GM21825 (cell line): ENCODE results near the gene UBXN10.

Source experiments
- ATAC-seq: cut with Tn5 transposase; IDR thresholded peaks from one replicate; pipeline ENCODE4 v1.9.1; 2021; ENCODE audit warnings: mild to moderate bottlenecking, moderate library complexity; ENCODE audit not compliant: unreplicated experiment

Gene UBXN10

DNA sequence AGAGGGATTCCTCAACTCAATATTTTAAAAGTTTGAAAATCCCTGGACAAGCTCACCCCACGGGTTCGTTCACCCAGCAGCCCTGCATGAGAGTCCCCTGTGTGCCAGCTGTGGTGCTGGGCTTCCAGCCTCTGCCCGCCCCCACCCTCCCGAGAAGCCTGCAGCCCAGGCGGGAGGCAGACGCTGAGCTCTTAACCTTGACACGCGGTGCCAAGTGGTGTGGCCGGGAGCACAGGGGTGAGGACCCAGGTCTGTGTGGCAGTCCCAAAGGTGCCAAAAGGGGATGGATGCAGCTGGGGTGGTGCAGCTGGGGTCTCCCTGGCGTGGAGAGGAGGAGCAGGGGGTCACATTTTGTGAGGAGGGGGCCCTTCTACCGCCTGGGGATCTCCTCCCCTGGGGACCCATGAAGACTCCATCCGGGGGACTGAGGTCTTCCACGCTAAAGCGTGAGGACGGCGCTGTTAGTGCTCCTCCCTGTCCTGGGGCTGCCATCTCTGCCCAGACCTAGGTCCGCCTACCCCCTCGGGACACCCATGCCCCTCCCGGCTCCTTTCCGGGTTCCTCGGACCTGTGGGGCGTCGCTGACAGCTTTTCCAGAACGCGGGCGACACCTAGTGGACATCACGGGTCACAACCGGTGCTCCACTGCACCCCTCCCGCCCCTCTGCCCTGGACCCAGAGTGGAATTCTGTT is 33.8 kb upstream of the UBXN10 start:
- ATAC-seq = peak; percentile 73

DNA sequence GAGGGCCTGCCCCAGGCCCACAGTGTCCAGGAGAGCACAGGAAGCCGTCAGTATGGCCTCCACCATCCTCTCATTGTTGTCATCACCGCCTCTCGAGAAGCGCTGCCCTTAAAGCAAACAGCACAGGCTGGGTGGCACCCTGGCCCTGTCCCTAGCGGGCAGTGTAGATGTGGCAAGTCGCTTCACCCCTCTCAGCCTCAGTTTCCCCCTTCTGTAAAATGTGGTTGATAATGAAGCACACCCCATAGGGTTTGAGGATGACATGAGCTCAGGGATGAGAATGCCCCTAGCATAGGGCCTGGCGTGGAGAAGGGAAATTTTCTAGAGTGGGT is 33.3 kb upstream of the UBXN10 start:
- no peak for ATAC-seq

DNA sequence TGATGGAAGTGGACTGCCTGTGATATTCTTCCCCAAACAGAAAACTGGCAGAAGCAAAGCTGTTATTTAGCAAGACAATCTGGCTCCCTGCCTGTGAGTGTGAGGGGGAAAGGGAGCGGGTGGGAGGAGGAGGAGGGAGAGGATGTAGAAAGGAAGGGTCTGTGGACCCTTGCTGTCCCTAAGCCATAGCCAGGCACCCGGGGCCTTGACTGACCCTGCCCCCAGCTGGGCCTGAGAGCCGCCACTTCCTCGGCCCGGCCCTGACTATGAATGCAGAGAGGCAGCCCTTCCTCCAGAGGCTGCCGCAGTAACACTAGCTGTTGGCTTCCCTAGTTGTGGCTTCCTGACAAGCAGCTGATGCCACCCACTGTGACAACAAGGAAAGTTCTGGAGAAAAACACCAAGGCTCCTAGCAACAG is 32.9 kb upstream of the UBXN10 start:
- no peak for ATAC-seq

DNA sequence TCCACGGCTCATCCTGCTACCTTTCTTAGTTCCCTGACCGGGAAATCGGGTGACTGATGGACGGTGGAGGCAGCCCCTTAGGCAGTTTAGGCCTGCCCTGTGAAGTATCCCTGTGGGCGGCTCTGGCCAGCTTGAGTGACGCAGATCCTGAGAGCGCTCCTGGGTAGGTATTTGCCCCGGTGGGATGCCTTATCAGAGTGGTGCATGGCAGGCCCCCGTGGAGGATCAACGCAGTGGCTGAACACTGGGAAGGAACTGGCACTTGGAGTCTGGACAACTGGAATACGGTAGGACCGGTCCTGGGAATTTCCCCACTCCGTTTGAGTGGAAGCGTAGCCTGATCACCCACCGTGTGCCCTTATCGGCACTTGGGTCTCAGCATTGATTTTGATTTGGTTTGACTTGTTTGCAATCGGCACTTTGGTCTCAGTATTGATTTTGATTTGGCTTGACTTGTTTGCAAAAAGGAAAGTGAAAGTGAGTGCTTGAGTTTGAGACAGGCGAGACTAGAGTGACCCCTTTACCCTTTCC is 31.5 kb upstream of the UBXN10 start:
- ATAC-seq = no peak

DNA sequence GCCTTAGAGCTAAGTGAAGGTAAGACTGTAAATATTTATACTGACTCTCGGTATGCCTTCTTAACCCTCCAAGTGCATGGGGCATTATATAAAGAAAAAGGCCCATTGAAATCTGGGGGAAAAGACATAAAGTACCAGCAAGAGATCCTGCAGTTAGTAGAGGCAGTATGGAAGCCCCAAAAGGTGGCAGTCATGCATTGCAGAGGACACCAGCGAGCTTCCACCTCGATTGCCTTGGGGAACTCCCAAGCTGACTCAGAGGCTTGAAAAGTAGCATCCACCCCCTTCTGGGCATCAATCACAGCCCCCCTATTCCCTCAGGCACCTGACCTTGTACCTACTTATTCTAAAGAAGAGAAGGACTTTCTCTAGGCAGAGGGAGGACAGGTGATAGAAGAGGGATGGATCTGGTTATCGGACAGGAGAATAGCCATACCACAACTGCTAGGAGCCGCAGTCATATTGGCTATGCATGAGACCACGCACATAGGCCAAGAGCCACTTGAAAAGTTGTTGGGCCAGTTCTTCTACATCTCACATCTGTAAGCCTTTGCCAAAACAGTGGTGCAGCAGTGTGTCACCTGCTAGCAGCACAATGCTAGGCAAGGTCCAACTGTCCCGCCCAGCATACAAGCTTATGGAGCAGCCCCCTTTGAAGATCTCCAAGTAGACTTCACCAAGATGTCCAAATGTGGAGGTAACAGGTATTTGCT is 27.4 kb upstream of the UBXN10 start:
- ATAC-seq = no peak

DNA sequence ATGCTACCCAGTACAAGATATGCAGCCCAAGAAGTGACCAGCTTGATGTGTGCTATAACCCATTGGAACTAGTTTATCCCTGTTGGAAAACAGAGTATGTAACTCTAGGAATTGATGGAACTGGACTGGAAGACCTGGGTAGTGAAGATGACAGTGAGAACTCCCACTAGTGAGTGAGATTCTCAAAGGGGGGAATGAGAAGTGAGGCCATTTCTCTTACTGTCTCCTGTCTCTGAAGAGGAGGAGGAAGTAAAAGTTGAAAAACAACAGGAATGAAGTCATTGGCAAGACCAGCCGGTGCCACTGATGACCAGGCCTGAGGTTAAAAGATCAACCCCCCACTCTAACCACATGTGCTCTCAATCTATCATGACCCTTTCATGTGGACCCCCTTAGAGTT is 25.9 kb upstream of the UBXN10 start:
- ATAC-seq = no peak

DNA sequence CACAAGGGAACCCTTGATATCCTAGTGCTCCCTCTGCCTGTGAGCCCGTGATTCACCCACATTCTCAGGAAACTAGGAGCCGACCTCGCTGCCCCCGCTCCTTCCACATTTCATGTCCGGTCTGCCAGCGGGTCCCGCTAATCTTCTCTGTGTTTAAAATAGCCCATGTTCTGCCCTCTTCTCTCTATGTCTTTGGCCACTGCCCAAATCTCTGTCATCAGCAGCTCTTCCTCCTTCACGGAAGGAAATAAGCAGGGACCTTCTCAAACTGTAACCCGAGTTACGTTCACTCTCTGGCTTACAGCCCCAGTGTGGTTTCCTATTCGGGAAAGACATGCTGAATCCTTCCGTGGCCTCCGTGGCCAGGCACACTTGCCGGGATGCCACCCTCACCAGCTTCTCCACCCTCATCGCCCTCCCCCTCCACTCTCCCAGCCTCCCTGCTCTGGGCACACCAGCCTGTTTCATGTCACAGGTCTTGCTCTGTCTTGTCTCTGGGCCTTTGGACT is 21.1 kb upstream of the UBXN10 start:
- ATAC-seq = no peak

DNA sequence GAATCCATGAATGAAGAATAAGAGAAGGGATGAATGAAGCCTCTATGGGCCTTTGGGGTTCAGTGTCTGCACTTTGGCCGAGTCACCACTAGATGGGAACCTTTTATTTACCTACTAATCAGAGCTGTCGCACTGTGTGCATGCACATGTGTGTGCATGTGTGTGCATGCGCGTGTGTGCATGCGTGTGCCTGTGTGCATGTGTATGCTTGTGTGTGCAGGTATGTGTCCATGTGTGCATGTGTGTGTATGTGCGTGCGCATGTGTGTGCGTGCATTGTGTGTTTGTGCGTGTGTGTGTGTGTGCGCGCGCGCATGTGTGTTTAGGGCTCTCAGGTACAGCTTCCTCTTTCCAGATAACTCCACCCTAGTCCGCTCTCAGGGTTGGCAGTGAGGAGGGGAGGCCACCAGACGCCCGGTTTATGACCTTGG is 20.4 kb upstream of the UBXN10 start:
- ATAC-seq = no peak

DNA sequence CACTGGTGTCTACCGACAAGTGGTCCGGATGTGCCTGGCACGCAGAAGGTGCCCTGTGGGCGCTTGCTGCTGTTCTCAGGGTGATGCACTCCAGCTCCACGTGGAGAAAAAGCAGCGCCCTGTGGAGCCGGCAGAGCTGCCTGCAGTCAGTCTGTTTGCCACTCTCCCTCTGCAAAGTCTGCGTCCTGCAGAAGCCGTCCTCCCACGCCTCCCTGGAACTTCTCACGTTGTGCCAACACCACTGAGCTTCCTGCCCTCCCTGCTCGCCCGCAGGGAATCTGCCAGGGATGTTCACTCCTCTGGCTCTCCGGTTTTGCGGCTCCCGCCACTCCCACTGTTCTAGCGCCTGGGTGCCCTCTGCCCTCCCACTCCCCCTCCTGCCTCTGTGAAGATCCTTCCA is 19.8 kb upstream of the UBXN10 start:
- ATAC-seq = no peak

DNA sequence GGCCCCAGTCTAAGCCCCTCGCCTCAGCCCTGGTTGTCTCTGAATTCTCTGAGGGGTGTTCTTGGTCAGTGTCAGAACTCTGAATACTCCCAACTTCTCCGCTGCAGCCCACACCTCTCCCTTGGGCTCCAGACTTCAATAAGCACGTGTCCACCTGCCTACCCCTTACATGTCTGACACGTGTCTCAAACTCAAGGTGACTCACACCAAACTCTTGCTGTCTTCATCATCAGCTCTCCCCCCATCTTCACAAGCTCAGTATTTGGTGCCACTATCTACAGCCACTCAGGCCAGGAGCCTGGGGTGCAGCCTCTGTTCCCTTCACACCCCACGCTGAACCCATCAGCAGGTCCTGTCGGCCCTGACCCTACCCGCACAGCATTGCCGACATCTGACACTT is 18.8 kb upstream of the UBXN10 start:
- ATAC-seq = no peak

DNA sequence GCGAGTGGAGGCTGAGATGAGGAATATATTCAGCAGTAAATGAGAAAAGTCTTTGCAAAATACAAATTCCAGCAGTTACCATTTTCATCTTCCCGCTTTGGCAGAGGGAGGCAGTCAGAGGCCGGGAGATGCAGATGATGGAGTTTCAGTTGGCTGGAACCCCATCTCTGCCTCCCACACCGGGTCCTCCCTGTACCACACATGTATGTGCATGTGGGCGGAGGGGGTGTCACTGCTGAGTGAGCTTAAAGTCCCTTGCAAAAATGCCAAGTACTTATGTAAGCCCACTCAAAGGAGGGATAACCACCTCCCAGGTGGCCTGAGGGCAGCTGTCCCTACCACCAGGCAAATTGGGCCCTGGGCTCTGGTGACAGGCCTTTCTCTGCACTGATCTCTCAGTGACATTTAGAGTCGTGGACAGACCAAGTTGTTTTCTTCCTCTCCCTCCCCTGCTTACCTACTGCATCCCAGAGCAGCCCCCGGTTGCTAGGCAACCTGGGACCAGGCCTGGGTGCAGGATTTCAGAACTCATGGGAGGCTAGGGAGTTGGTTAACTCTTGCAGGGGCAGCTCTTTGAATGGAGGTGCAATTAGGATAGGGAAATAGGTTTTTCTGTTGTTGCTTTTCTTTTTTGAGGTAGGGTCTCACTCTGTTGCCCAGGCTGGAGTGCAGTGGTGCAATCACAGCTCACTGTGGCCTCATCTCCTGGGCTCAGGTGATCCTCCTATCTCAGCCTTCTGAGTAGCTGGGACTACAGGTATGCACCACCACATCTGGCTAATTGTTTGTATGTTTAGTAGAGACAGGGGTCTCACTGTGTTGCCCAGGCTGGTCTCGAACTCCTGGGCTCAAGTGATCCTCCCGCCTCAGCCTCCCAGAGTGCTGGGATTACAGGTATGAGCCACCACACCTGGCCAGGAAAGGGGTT is 17.1 kb upstream of the UBXN10 start:
- no peak for ATAC-seq

DNA sequence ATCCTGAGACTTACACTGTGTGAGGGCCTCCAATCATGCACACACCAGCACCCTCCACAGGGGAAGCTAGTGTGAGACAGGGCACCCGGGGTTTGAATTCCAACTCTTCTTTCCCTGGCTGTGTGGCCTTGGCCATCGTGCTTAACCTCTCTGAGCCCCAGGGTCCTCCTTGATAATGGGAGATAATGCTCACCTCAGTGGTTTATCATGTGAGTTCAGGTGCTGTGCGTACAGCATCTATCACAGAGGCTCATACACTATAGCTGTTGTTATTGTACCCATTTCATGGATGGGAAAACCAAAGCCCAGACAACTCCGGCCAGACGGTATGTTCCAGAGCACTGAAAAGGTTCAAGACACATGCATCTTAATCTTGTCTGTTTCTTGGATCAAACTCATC is 16.0 kb upstream of the UBXN10 start:
- ATAC-seq = no peak

DNA sequence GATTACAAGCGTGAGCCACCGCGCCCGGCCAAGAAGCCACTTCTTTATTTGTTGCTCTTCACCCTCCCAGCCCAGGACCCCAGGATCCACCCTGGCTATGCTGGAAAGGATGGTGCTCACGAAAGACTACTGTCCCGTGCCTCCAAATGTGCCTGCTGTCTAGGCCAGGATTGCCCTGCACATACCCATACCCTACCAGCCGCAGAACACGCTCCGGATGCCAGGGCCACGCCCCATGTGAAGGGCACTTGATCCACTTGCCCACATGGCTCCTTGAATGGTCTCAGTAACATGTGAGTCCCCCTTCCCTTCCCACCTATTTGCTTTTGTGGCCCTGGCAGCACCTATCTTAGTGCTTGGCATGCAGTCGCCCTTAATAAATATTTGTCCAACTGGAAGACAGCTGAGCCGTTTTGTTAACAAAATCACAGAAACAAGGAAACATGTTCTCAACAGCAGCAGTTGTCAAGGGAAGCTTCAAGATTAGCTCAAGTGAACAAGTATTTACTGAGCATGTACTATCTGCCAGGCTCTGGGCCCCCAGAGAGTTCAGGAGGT is 13.8 kb upstream of the UBXN10 start:
- no peak for ATAC-seq

DNA sequence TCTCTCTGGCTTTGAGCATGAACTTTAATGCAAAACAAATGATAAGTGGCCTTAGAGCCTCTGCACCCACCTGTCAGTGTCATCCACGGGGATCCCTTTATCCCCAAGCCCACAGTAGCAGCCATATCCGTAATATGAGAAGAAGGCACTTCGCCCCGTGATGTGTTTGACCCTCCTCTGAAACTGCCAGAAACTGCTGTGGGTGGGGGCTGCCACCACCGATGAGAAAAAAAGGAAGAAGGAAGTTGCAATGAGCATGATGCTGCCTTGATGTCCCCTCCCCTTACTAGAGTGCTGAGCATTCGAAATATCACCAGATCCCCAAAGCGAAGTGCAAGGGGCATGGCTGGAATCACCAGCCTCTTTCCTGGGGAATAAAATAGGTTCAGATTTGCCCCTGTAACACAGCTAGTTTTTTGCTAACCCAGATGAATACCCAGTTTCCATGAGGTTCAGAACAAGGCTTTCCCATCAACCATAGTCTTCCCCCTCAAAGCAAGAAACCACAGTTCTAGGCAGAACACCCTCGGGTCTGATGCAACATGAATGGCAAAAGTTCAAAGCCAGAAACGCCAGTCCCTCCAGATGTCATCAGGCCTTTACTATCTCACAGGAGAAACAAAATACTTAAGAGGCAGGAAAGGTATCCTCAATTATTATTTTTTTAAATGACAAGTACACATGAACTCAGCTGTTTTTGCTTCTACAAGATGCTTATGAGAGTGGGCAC is 10.8 kb upstream of the UBXN10 start:
- no peak for ATAC-seq

DNA sequence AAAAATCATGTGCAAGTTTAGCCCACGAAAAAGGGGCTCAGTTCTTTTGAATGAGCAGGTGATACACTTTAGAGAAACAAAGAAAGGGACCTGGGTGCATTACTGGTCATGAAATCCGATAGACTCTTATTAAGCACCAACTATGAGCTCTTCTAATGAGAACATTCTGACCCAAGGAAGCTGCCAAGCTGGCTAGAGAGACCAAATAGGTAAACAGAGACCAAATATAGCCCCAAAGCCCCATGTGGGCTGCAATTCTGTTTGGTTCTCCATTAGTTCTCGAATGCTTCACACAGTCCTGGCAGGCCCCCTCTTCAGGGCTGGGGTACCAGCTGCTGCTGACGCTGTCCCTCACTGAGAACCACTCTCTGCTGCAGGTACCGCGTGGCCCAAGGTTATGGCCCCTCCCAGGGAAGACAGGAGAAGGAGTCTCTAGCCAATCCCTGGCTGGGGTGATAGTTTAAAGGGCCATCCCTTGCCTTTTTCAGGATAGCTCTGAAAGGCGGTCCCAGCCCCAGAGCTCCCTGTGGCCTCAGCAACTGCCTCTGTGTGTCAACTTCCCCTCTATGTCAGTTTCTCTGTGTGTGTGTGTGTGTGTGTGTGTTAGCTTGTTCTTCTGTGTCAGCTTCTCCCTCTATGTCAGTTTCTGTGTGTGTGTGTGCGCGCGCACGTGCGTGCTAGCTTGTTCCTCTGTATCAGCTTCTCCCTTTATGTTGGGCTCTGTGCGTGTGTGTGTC is 7.1 kb upstream of the UBXN10 start:
- ATAC-seq = no peak

DNA sequence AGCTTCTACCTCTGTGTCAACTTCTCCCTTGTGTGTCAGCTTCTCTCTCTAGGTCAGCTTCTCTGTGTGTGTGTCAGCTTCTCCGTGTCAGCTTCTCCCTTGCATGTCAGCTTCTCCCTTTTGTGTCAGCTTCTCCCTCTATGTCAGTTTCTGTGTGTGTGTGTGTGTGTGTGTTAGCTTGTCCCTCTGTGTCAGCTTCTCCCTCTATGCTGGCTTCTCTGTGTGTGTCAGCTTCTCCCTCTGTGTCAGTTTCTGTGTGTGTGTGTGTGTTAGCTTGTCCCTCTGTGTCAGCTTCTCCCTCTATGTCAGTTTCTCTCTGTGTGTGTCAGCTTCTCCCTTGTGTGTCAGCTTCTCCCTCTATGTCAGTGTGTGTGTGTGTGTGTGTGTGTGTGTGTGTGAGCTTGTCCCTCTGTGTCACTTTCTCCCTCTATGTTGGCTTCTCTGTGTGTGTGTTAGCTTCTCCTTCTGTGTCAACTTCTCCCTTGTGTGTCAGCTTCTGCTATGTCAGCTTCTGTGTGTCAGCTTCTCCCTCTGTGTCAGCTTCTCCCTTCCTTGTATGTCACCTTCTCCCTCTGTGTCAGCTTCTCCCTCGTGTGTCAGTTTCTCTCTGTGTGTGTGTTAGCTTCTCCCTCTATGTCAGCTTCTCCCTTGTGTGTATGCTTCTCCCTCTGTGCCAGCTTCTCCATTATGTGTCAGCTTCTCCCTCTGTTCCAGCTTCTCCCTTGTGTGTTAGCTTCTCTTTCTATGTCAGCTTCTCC is 6.3 kb upstream of the UBXN10 start:
- ATAC-seq = no peak

DNA sequence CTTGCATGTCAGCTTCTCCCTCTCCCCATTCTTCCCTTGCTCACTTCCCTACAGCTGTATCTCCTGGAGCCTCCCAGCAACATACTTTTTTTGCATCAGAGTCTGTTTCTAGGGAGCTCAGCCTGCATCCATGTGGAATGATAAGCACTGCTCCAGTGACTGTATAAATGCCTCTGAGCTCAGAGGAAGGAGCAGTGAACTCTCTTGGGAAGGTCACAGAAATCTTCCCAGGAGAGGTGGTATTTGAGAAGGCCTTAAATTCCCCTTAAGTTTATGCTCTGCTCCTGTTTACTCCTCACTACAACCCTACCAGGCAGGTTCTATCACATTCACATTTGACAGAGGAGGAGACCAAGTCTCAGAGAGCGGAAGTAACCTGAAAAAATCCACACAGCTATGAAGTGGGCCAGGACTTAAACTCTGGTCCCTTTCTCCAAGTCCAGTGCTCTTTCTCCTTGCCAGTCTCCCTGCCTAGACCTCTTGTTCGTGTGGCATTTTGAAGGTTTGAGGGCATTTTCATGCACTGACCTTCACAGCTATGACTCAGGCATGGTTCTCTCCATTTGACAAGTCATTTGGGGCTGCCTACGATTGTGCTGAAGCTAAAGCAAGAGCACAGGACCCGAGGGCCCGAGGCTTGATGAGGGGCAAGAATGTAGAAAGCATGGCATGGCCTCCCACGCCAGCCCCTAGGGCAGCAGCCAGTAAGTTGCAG is 5.6 kb upstream of the UBXN10 start:
- ATAC-seq = no peak

DNA sequence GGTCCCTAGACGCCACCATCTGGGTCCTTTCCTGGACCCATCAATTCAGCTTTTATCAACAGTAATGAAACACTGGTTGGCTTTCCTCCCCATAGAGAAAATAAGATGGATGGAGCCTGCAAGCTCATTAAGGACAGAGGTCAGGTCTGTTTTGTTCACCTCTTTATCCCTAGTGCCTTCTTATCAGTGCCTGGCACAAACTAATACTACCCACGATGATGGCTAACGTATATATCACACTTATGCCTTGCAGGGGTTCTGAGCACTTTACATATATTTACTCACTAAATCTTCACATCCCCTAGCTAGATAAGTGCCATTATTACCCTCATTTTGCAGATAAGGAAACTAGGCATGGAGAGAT is 5.1 kb upstream of the UBXN10 start:
- ATAC-seq = no peak
